Measurements from ENCODE around the gene CRYZ. TPM values are rescaled to one million over a fixed set of nuclear protein-coding genes. Genes with fewer than 3 reads are reported as not detected.
A peak's percentile ranks its signal among the peaks of the same experiment; 100 is the strongest.

The CRYZ gene
- total and polyA plus RNA-seq, 2 of the 8 experiments (the other 6 are each of a cell fraction or from before 2014, with no cell fraction given) = 20.5 to 43.8 TPM

DNA sequence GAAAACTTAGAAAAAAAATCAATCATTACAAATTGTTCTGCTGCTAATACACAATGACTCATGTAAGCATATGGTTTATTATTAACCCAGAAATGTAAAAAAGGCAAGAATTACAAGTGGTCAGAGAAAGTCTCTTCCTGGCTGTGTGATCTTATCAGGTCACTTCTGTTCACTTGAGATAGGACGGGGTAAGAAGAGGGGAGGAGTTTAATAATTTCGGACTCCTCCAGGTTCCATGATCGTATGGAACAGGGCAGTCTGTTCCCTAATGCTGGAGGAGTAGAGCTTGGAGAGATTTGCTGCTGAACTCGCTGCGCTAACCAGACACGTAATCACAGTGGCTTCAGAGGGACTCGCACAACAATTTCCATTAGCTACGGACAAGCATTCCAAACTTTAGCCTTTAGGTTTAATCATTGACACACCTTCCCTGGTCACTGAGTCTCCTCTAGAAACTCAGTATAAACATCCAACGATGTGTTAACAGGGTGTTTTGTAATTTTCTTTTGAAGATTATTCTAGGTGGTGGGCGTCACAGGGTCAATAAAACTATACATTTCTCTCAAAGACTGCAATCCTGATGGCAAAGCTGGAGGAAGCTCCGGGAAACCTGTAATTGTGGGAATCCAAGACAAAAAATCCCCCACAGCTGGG lies 1.3 kb downstream of the CRYZ start:
- no peak overlapping the region for H4K91ac ChIP-seq (replicated peaks; ENCODE audit: insufficient read length, low read length)
- H3K9ac ChIP-seq (replicated peaks in 1 of 4; ENCODE audit: extremely low read depth in 1 of 4, low read depth in 3 of 4, low read length in 3 of 4) = no peak overlapping the region
- H2AFZ ChIP-seq (ENCODE audit: low read length) = no peak overlapping the region
- H3K18ac ChIP-seq (ENCODE audit: extremely low read depth, low read length) = no peak overlapping the region
- H3K27me3 ChIP-seq (replicated peaks in 1 of 4; ENCODE audit: control insufficient read depth in 3 of 4, extremely low read depth in 1 of 4, insufficient read depth in 3 of 4, low read length in 3 of 4) = no peaks in the 10 kb centered on the region
- no peaks in the 10 kb centered on the region for H3K79me1 ChIP-seq (ENCODE audit: low read depth, low read length)
- ChIA-PET POLR2A (ENCODE audit: partially characterized antibody) (no interaction called here), CTCF (ENCODE audit: partially characterized antibody) (interaction anchor here (1.2 to 1.4 kb wide), 2 partner anchors 23 to 35 kb away, joined by 3 read pairs; no protein-coding TSS in a partner anchor)
- no peak overlapping the region for H3K23ac ChIP-seq (ENCODE audit: insufficient read length)
- H3K4me3 ChIP-seq (ENCODE audit: extremely low read depth in 1 of 4, insufficient read depth in 2 of 4, low read depth in 3 of 4, low read length in 4 of 4) = no peak overlapping the region
- H2BK5ac ChIP-seq (ENCODE audit: low read depth, low read length) = no peak overlapping the region
- peaks cover 0 to 22% of the 10 kb centered on the region in 2 experiments; a peak in 2 of 4 replicates for H3K79me2 ChIP-seq (ENCODE audit: control insufficient read depth in 1 of 2, insufficient read depth in 2 of 2, low read length in 2 of 2)
- no peak overlapping the region for H2BK12ac ChIP-seq (ENCODE audit: low read depth, low read length)
- no peaks in the 10 kb centered on the region for H3K9me3 ChIP-seq (ENCODE audit: insufficient read depth in 2 of 2, low read depth in 1 of 2, low read length in 1 of 2)
- peaks cover 0 to 3% (median under 1%) of the 10 kb centered on the region in 4 experiments; a peak in 2 of 8 replicates for H3K36me3 ChIP-seq (ENCODE audit: control insufficient read depth in 2 of 4, insufficient read depth in 4 of 4, low read length in 3 of 4)
- H2BK120ac ChIP-seq (replicated peaks; ENCODE audit: low read depth, low read length) = no peak overlapping the region
- peaks cover 1% of the 10 kb centered on the region; the same call in 1 of the 2 replicates for H3K23me2 ChIP-seq (ENCODE audit: low read depth, low read length)
- H4K20me1 ChIP-seq (replicated peaks in 1 of 2; ENCODE audit: control insufficient read depth in 1 of 2, insufficient read depth in 2 of 2, low read length in 2 of 2) = no peaks in the 10 kb centered on the region
- no peak overlapping the region for H3K56ac ChIP-seq (replicated peaks; ENCODE audit: insufficient read length, low read depth, low read length)
- FAIRE-seq (no peak), DNase-seq (ENCODE audit: low read depth in 1 of 2, low spot score in 2 of 2) (no peak)
- WGBS, 2 experiments (ENCODE audit: extremely low coverage in 1 of 2, insufficient coverage in 1 of 2, insufficient read length in 1 of 2, insufficient replicate concordance in 2 of 2, low coverage in 1 of 2, low lambda C conversion rate in 2 of 2, missing lambda C conversion rate in 1 of 2) = 93% methylated on average over 11 of the region's 11 CpGs; no CpG with 5 or more reads in 1 of the 2 experiments
- H3K27ac ChIP-seq (ENCODE audit: low read depth, low read length) = no peak overlapping the region
- no peak overlapping the region for H2BK20ac ChIP-seq (ENCODE audit: low read length)
- no peak overlapping the region for H3K4ac ChIP-seq (replicated peaks; ENCODE audit: insufficient read length, low read depth, low read length)
- no peak overlapping the region for H4K8ac ChIP-seq (ENCODE audit: extremely low read depth, insufficient read depth, low read length)
- no peak overlapping the region for H2AK5ac ChIP-seq (ENCODE audit: low read depth, low read length)
- peaks cover 0 to 2% (median 0%) of the 10 kb centered on the region in 4 experiments; a peak in 2 of 7 replicates for H3K4me1 ChIP-seq (replicated peaks in 1 of 4; ENCODE audit: control insufficient read depth in 3 of 4, insufficient read depth in 4 of 4, low read length in 3 of 4)
- peak overlapping the region in 1 of 2 experiments; percentile 83; a peak in 1 of 4 replicates for H3K4me2 ChIP-seq (ENCODE audit: insufficient read depth in 1 of 2, low read depth in 2 of 2, low read length in 2 of 2)
- H3K14ac ChIP-seq (ENCODE audit: insufficient read length) = no peak overlapping the region
- no peak overlapping the region for H4K5ac ChIP-seq (ENCODE audit: insufficient read length, low read depth, low read length)
- H2BK15ac ChIP-seq (ENCODE audit: low read length) = no peak overlapping the region
- TF ChIP-seq KDM1A (IDR thresholded peaks at IDR 0.05; ENCODE audit: borderline replicate concordance, low read length) (no peak), GABPA (IDR thresholded peaks at IDR 0.05; ENCODE audit: borderline replicate concordance, insufficient read depth, low read length) (no peak), HDAC2 (IDR thresholded peaks at IDR 0.05; ENCODE audit: borderline replicate concordance in 1 of 2, low read depth in 2 of 2, low read length in 2 of 2) (no peak), MAFK (IDR thresholded peaks at IDR 0.05; ENCODE audit: low read depth, low read length) (no peak), CBX8 (IDR thresholded peaks at IDR 0.05; ENCODE audit: borderline replicate concordance, low read depth, low read length) (no peak)
